Bronchus fibroblast of lung (primary cell): ENCODE results near the gene LCE4A. TPM values are rescaled to one million over a fixed set of nuclear protein-coding genes. Genes with fewer than 3 reads are reported as not detected.

Experiments used
- total RNA-seq: library from RNA; depleted of rRNA; stranded (reverse); fragments of >200 nt; gene quantifications from 2 replicates; pipeline ENCODE4 v1.2.3, GENCODE V29; 2015

The LCE4A gene
- not detected in 2 replicates for total RNA-seq

DNA sequence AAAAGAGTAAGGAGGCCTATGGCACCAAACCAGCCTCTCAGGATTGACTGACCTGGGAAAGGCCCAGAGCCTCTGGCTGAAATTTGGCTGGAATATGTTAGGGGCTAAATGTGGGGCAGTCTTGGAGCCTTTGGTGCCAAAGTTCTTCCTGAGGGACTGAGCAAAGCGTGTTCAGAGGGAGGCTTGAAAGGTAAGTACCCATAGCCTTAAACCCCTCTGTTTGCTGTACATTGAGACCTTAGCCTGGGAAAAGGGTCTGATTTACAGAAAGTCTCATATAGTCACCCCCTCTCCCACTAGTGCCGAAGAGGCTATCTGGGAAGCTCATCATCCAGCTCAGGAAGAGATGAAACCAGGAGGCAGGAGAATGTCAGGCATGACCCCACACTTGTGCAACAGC, at the start of gene LCE4A:
LCE4A (plus strand) TSS at position 301 of the 400 bp plus-strand sequence. CDS start 916 bp downstream, outside the sequence.

GRCh38 chr1:152663098-152663497, 44.9 kb upstream of the LCE4A start, which contains the start of gene LCE2D:
TSS of gene LCE2D (plus strand) at chr1:152663380. CDS start at chr1:152664106, 726 bp downstream.

GRCh38 chr1:152674983-152675382, 33.0 kb upstream of the LCE4A start, which contains the start of gene LCE2C:
TSS of gene LCE2C (plus strand) at chr1:152675279. CDS start at chr1:152676016, 737 bp downstream.

DNA sequence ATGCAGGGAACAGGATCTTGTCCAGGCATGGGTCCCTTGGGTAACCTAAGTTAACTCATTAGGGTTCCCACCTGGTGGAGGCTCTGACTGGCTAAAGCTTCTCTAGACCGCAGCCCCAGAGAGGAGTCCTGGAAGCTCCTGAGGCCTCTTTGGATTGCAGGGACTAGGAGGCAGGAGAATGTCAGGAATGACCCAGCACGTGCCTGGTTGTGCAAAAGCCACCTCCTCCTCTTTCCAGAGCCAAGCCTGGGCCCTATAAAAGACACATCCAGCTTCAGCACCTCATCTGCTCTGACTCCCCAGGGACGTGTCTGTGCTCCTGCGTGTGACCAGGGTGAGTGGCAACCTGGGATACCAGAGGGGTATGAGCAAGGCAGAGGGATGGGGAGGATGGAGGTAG, 22.1 kb upstream of the LCE4A start, which contains the start of gene LCE2B:
LCE2B (plus strand) TSS at position 301 of the 400 bp plus-strand sequence. CDS start 721 bp downstream, outside the sequence.

DNA sequence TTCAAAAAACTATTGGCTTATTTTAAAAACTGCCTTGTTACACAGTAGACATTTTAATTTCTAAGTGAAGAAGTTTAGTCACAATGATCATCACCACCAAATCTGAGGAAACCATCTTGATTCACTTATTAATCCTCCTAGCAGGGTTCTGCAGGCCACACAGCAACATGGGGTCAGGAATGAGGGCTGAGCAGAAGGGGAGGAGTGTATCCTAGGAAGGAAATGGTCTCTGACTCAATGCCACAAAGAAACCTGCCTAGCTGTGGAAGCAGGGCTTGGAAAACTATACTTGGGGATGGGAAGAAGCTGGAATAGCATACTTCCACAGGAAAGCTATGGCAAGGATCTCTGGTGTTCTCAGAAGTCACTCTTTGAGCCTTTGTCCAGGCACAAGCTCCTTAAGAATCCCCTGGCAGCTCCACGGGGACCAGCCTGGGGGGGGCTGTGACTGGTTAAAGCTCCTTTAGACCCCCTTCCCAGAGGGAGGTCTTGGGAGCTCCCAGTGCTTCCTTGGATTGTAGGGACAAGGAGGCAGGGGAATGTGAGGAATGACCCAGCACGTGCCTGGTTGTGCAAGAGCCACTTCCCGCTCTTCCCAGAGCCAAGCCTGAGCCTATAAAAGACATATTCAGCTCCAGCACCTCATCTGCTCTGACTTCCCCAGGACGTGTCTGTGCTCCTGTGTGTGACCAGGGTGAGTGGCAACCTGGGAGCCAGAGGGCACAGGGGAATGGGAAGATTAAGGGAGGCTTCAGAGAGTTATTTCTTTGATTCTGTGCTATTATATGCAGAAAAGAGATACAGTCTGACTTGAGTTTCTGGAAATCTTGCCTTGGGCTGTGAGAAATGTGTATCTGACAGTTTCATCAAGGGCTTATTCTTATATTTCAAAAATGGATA, 10.0 kb upstream of the LCE4A start, which contains the start of gene LCE2A:
LCE2A (plus strand) TSS at position 645 of the 900 bp plus-strand sequence. CDS start 557 bp downstream, outside the sequence.

GRCh38 chr1:152757747-152758146, 49.8 kb downstream of the LCE4A start, which contains the start of gene KPRP:
TSS of gene KPRP (plus strand) at chr1:152758025. CDS start at chr1:152759589, 1,564 bp downstream.

Other genes with a start within 250 kb of the LCE4A start
- not detected in 2 replicates for gene LCE5A, start 197.4 kb upstream of the LCE4A start, total RNA-seq
- gene CRCT1, start 193.7 kb upstream of the LCE4A start, total RNA-seq, result not detected in 2 replicates
- not detected in 2 replicates for gene LCE3E, start 141.4 kb upstream of the LCE4A start, total RNA-seq
- gene LCE3D, start 127.6 kb upstream of the LCE4A start, total RNA-seq, result not detected in 2 replicates
- not detected in 2 replicates for gene LCE3C, start 107.9 kb upstream of the LCE4A start, total RNA-seq
- gene LCE3B, start 94.3 kb upstream of the LCE4A start, total RNA-seq, result not detected in 2 replicates
- not detected in 2 replicates for gene LCE3A, start 85.1 kb upstream of the LCE4A start, total RNA-seq
- gene LCE2D, start 44.8 kb upstream of the LCE4A start, total RNA-seq, result not detected in 2 replicates
- gene LCE2C, start 32.9 kb upstream of the LCE4A start, total RNA-seq, result not detected in 2 replicates
- gene LCE2B, start 22.0 kb upstream of the LCE4A start, total RNA-seq, result not detected in 2 replicates
- gene LCE2A, start 9.8 kb upstream of the LCE4A start, total RNA-seq, result not detected in 2 replicates
- gene KPRP, start 49.9 kb downstream of the LCE4A start, total RNA-seq, result not detected in 2 replicates
- not detected in 2 replicates for gene LCE1F, start 67.0 kb downstream of the LCE4A start, total RNA-seq
- not detected in 2 replicates for gene LCE1E, start 78.1 kb downstream of the LCE4A start, total RNA-seq
- gene LCE1D, start 88.6 kb downstream of the LCE4A start, total RNA-seq, result not detected in 2 replicates
- not detected in 2 replicates for gene LCE1C, start 98.5 kb downstream of the LCE4A start, total RNA-seq
- not detected in 2 replicates for gene LCE1B, start 103.8 kb downstream of the LCE4A start, total RNA-seq
- gene LCE1A, start 119.3 kb downstream of the LCE4A start, total RNA-seq, result not detected in 2 replicates
- gene LCE6A, start 134.7 kb downstream of the LCE4A start, total RNA-seq, result not detected in 2 replicates
- gene LCE7A, start 151.8 kb downstream of the LCE4A start, total RNA-seq, result not detected in 2 replicates
- not detected in 2 replicates for gene SMCP, start 170.2 kb downstream of the LCE4A start, total RNA-seq
- not detected in 2 replicates for gene IVL, start 200.4 kb downstream of the LCE4A start, total RNA-seq
- not detected in 2 replicates for gene SPRR5, start 239.0 kb downstream of the LCE4A start, total RNA-seq